ENCODE data around the gene CDR2L.

The CDR2L gene

DNA sequence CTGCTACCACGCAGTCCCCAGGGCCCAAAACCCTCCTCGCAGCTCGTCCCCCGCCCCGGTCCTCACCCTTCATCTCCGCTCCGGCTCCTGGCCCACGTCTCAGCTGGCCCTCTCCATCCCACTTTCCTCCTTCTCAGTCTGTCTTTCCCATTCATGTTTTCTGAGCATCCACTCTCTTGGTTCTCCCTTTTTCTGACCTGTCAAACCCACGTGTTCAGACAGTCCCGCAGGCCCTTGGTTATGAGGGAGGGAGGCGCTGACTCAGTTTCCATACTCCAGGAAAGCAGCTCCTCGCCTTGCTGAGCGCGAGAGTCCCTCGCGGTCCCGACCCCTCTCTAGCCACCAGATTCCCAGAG is 14.5 kb upstream of the CDR2L start:
- no peak for DNase-seq (ENCODE audit: low read depth)
- peak overlapping the region; percentile 87 for H3K4me3 ChIP-seq (ENCODE audit: low read depth, low read length)
- no peak for TF ChIP-seq CTCF (IDR thresholded peaks at IDR 0.05; ENCODE audit: control insufficient read depth, extremely low read depth, insufficient read depth)

DNA sequence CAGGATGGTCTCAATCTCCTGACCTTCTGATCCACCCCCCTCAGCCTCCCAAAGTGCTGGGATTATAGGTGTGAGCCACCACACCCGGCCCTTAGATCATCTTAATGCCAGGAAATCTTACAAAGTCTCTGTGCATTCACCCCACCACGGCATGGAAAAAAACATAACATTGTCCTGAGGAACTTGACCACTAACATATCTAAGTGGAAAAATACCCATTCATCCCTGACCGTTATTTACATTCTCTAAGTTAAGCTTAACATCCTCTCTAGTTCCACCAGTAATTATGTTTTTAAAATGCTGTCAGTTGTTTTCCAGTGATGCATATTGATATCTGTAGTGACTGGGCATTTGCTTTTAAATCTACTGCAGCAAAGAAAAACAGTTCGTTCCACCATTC is 11.5 kb upstream of the CDR2L start:
- H3K4me3 ChIP-seq (ENCODE audit: low read depth, low read length) = no peak overlapping the region
- no peak for TF ChIP-seq CTCF (IDR thresholded peaks at IDR 0.05; ENCODE audit: control insufficient read depth, extremely low read depth, insufficient read depth)
- no peak for DNase-seq (ENCODE audit: low read depth)

DNA sequence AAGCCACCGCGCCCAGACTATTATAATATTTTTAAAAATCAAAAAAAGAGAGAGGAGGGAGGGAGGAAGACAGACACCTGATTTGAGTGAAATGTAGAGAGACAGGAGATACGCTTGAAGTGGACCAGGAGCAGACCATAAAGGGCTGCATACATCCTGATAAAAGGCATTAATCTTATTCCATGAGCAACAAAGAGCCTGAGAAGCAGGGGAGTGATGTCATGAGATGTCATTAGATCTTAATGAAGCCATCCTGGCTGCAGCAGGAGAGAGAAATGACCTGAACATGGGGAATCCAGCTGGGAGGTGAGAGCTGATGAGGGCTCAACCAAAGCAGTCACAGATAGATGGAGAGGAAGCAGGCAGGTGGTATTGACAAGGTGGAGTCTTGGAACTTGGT is 9.6 kb upstream of the CDR2L start:
- no peak for TF ChIP-seq CTCF (IDR thresholded peaks at IDR 0.05; ENCODE audit: control insufficient read depth, extremely low read depth, insufficient read depth)
- H3K4me3 ChIP-seq (ENCODE audit: low read depth, low read length) = no peak overlapping the region
- no peak for DNase-seq (ENCODE audit: low read depth)

DNA sequence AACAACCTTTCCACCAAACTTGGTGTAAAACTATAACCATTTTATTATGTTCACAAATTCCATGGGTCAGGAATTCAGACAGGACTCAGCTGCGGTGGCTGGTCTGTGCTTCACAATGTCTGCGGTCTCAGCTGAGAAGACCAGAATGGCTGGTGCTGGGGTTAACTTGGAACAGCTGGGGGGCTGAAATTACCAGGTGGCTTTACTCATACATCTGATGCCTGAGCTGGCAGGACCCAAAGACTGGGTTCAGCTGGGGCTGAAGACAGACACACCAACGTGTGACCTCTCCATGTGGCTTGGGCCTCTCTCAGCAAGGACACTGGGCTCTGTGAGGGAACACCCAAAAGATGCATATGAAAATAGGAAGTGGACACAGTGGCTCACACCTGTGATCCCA is 9.2 kb upstream of the CDR2L start:
- H3K4me3 ChIP-seq (ENCODE audit: low read depth, low read length) = no peak overlapping the region
- DNase-seq (ENCODE audit: low read depth) = no peak
- no peak for TF ChIP-seq CTCF (IDR thresholded peaks at IDR 0.05; ENCODE audit: control insufficient read depth, extremely low read depth, insufficient read depth)

GRCh38 chr17:74979408-74980146 is 7.9 kb upstream of the CDR2L start:
- TF ChIP-seq CTCF (IDR thresholded peaks at IDR 0.05; ENCODE audit: control insufficient read depth, extremely low read depth, insufficient read depth) = no peak
- no peak overlapping the region for H3K4me3 ChIP-seq (ENCODE audit: low read depth, low read length)
- no peak for DNase-seq (ENCODE audit: low read depth)

- DNase-seq (ENCODE audit: low read depth) = no peak
- no peak for TF ChIP-seq CTCF (IDR thresholded peaks at IDR 0.05; ENCODE audit: control insufficient read depth, extremely low read depth, insufficient read depth)
- peak overlapping the region; percentile 59 for H3K4me3 ChIP-seq (ENCODE audit: low read depth, low read length)
Measured at GRCh38 chr17:74981318-74981978, 6.0 kb upstream of the CDR2L start.
